Thoracic aorta (tissue), 2 donors: ENCODE measurements around the gene GNAT3. TPM values are rescaled to one million over a fixed set of nuclear protein-coding genes. Genes with fewer than 3 reads are reported as not detected.

Experiments
- ATAC-seq: fragments of 150-250 bp; one replicate; pipeline ENCODE4 v1.8.0; 2017; ENCODE audit warnings: low read depth; ENCODE audit not compliant: insufficient number of reproducible peaks, low FRiP score
- DNase-seq: peaks from one replicate; pipeline ENCODE4 v3.0.0-alpha.2; 2020; ENCODE audit warnings: low spot score
- H3K27ac ChIP-seq, 2 donors: fragments of 200-600 bp; sonication (generic); 1 replicate in 1 of 2; 2 replicates in 1 of 2; pipeline ENCODE4 v1.5.1; 2016; ENCODE audit warnings: mild to moderate bottlenecking in 2 of 2, moderate library complexity in 2 of 2
- H3K27me3 ChIP-seq: fragments of 200-600 bp; sonication (generic); replicated peaks from 2 replicates; pipeline ENCODE4 v1.6.0; 2016; ENCODE audit warnings: mild to moderate bottlenecking; ENCODE audit not compliant: insufficient read depth
- H3K36me3 ChIP-seq: fragments of 200-600 bp; sonication (generic); one replicate; pipeline ENCODE4 v1.5.1; 2016
- H3K4me1 ChIP-seq, 2 donors: fragments of 200-600 bp; sonication (generic); 1 replicate in 1 of 2; 2 replicates in 1 of 2; pipeline versions ENCODE4 v1.5.1 to v1.6.0; 2016; ENCODE audit warnings: low read depth in 2 of 2, mild to moderate bottlenecking in 1 of 2; ENCODE audit not compliant: control insufficient read depth in 1 of 2
- H3K4me3 ChIP-seq: fragments of 200-600 bp; sonication (generic); 2 replicates; pipeline ENCODE4 v1.5.1; 2016; ENCODE audit warnings: mild to moderate bottlenecking
- H3K9me3 ChIP-seq: fragments of 200-600 bp; sonication (generic); 2 replicates; pipeline ENCODE4 v1.5.1; 2016
- total RNA-seq, 2 donors: library from RNA; depleted of rRNA; stranded (reverse); fragments of >200 nt; gene quantifications; one replicate each; pipeline versions ENCODE4 v1.1.0 to v1.2.3, GENCODE V29; 2016
- TF ChIP-seq, protein P1 (sequence below): fragments of 200-600 bp; sonication (generic); IDR thresholded peaks from one replicate; pipeline ENCODE4 v1.5.1; 2019; ENCODE audit warnings: antibody characterized with exemption

Gene GNAT3
- total RNA-seq, 2 donors from 2014 or later: not detected

DNA sequence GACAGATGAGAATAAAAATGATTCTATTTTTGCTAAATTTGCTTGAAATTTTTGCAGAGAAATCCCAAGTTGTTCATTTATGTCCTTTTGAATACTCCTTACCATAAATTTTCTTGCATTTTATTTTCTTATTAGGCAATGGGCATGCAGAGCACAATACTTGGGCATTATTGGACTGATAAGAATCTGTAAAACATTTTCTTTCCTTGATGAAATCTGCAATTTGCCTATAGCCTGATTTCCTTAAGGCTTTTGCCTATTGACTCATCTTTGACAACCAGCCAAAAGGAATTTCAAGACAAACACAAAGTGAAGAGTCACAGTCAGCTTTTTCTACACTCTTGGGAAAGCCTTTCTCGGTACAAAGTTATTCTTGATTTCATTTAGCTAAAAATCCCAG, 30.5 kb upstream of the GNAT3 start:
- Histone ChIP-seq H3K9me3 (no peaks in the 10 kb centered on the region), H3K4me1 (no peaks in the 10 kb centered on the region), H3K27ac (no peak overlapping the region), H3K27me3 (no peaks in the 10 kb centered on the region), H3K36me3 (no peaks in the 10 kb centered on the region), H3K4me3 (no peak overlapping the region)
- TF ChIP-seq, protein P1, sequence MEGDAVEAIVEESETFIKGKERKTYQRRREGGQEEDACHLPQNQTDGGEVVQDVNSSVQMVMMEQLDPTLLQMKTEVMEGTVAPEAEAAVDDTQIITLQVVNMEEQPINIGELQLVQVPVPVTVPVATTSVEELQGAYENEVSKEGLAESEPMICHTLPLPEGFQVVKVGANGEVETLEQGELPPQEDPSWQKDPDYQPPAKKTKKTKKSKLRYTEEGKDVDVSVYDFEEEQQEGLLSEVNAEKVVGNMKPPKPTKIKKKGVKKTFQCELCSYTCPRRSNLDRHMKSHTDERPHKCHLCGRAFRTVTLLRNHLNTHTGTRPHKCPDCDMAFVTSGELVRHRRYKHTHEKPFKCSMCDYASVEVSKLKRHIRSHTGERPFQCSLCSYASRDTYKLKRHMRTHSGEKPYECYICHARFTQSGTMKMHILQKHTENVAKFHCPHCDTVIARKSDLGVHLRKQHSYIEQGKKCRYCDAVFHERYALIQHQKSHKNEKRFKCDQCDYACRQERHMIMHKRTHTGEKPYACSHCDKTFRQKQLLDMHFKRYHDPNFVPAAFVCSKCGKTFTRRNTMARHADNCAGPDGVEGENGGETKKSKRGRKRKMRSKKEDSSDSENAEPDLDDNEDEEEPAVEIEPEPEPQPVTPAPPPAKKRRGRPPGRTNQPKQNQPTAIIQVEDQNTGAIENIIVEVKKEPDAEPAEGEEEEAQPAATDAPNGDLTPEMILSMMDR: no peak
- DNase-seq: no peak
- ATAC-seq: no peak

- H3K36me3 ChIP-seq: no peaks in the 10 kb centered on the region
- no peak overlapping the region for H3K4me3 ChIP-seq
- no peaks in the 10 kb centered on the region for H3K4me1 ChIP-seq
- TF ChIP-seq, protein P1: no peak
- H3K27ac ChIP-seq: no peak overlapping the region
- no peaks in the 10 kb centered on the region for H3K9me3 ChIP-seq
- no peaks in the 10 kb centered on the region for H3K27me3 ChIP-seq
- ATAC-seq: no peak
- DNase-seq: no peak
Observed at GRCh38 chr7:80540836-80541235, 29.0 kb upstream of the GNAT3 start.

DNA sequence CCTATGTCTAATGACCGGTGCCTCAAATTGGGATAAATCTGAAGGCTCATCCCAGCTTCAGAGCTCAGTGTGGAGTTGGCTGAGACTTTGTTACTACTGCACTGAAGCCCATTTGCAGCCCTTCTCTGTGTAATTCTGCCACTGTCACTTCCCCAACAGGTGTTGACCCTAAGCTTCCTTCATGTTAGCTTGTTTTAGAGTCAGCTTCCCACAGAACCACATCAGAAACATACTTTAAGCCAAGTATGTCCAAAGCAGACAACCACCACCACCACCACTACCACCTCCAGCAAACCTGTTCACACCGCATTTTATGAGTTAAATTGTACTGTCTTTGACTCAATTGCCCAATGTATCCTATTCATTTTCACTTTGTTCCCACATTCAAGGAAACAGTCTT, 25.2 kb upstream of the GNAT3 start:
- no peaks in the 10 kb centered on the region for H3K9me3 ChIP-seq
- ATAC-seq: no peak
- no peaks in the 10 kb centered on the region for H3K27me3 ChIP-seq
- no peak for DNase-seq
- H3K4me3 ChIP-seq: no peak overlapping the region
- no peaks in the 10 kb centered on the region for H3K36me3 ChIP-seq
- H3K4me1 ChIP-seq: no peaks in the 10 kb centered on the region
- TF ChIP-seq, protein P1: no peak
- H3K27ac ChIP-seq: no peak overlapping the region

DNA sequence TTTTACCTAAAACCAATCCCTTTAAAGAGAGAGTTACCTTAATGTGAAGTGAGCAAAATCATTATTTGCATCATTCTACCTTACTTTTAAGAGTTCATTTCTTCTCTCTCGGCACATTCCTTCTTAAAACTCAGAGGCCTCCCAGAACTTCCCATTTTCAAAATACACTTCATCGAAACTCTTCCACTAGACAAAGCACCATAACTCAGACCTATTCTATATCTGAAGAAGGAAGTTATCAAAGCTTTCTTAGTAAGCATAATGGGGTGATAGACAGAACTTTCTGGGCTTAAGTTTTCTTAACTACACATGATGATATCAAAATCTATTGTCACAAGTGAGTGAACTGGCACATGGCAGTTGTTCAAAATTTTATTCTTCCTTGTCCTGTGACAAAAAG, 24.6 kb upstream of the GNAT3 start:
- H3K4me3 ChIP-seq: no peak overlapping the region
- H3K36me3 ChIP-seq: no peaks in the 10 kb centered on the region
- no peaks in the 10 kb centered on the region for H3K27me3 ChIP-seq
- no peaks in the 10 kb centered on the region for H3K4me1 ChIP-seq
- DNase-seq: no peak
- TF ChIP-seq, protein P1: no peak
- H3K9me3 ChIP-seq: no peaks in the 10 kb centered on the region
- H3K27ac ChIP-seq: no peak overlapping the region
- ATAC-seq: no peak

DNA sequence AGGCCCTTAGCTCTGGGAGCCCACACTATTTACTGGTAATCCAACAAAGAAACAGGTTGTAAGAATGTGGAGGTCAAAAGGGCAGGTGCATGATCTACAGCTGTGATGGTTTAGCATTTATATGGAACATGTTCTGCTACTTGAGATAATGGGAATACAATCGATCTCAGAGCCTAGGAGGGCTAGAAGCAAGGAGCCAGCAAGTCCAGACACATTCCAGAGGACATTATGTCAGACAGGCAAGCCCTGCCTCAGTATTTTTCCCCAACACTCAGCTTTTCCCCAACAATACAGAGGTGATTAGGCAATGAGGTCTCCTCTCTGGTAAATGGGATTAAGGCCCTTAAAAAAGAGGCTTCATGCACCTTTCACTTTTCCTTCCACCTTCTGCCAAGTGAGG, 21.4 kb upstream of the GNAT3 start:
- TF ChIP-seq, protein P1: no peak
- no peak overlapping the region for H3K4me3 ChIP-seq
- H3K9me3 ChIP-seq: no peaks in the 10 kb centered on the region
- H3K27ac ChIP-seq: no peak overlapping the region
- no peak for ATAC-seq
- H3K36me3 ChIP-seq: no peaks in the 10 kb centered on the region
- H3K4me1 ChIP-seq: no peaks in the 10 kb centered on the region
- no peaks in the 10 kb centered on the region for H3K27me3 ChIP-seq
- no peak for DNase-seq
